ENCODE results near the gene UCN. TPM values are rescaled to one million over a fixed set of nuclear protein-coding genes. Genes with fewer than 3 reads are reported as not detected.
A peak's percentile ranks its signal among the peaks of the same experiment; 100 is the strongest.

The UCN gene
- total RNA-seq, 1 donor from 2014 or later, result 2.1 TPM

DNA sequence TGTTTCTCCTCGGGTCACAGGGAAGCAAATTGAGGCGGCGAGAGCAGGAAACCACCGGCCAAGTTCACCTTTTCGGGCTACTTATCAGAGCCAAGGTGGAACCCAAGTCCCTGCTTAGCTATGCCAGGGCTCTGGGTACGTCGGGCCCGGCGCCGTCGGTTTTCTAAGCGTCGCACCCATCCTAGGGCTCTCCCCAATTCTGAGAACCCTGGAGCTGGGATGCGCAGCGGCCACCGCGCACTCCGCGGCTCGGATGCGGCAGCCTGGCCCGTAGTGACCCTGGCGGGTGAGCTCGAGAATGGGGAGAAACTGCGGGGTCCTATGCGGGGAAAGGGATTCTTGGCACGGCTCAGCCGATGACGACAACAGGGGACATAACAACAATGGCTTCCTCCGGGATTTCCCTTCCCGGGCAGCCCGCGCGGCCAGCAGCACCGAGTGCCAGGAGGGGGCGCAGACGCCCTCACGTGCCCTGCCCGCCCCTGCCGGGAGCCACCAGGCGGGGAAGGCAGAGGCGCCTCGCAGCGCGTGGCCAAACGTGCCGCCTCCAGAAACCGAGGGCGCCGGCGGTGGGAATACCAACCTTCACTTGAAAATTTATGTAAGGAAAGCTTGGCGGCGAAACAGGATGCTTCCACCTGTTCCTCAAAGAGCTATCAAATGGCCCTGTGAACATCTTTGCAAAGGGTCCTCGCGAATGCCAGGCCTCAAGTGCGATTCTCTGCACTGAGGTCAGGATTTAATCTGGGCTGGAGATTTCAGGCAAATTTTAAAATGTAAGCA lies 43.3 kb downstream of the UCN start:
- intact Hi-C loops (cut with DNase I), result no loop called here

DNA sequence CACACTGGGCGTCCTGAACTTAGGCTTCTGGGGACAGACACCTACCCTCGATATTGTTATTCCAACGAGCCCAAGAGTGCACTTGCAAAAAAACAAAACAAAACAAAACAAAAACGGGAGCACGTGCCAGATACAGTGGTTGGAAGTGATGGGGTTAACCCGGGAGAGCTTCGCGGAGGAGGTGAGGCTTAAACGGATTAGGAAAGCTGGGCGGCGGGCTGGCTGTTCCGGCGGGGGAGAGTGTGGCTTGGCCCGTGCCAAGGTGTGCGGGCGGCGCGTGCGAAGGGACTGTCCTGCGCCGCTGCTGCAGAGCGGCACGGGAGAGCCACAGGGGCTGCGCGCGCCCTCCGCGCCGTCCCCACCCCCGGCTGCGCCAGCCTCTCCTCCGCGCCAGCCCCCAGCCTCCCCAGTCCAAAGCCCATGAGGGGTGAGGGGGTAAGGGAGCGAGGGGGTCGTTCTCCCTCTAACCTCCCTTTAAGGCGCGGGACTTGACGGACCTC lies 43.9 kb downstream of the UCN start:
- DNase-seq (ENCODE audit: low spot score), result no peak
- intact Hi-C loops (cut with DNase I), result no loop called here

More for the DNA sequence above, 43.3 kb downstream of the UCN start:
- peak; percentile 84 for DNase-seq (ENCODE audit: low spot score)

DNA sequence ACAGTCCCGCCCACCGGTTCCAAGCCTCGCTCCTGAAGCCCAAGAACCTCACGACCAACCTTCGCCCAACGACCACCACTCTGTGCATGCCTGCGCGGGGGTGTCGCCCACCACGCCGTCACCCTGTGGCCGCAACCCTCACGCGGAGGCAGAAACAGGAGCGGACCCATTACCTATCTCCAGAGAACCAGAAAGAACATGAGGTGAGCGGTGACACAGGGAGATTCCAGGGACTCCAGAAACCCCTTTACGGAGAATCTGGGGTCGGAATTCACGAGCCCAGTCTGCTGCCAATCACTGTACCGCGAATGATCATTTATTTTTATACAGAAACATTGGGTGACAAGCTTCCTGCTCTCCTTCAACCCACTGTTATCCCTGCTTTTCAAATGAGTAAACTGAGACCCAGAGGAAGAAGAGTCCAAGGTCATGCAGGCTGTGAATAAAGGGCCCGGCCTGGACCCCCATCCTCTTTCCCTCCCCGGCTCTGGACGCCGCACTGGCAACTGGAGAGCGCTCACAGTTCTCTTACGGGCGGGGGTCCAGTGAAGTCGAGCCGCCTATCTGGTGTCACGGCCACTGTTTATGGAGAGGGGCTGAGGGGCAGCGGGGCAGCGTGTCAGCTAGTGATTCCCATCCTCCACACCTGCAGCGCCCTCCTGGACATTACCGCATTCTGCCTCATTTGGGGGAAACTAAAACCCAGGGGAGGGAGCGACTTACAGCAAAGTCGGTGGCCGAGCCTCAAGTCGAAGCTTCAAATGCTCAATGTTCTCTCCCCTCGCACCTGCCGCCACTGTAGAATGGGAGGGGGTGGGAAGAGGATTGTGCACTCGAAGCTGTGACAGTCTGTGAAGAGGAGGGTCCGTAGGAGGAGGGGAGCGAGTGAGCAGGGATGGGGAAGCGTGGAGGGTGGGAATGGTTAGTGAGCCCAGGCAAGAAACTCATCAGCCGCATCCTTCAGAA lies 44.7 kb downstream of the UCN start:
- DNase-seq (ENCODE audit: low spot score), result peak; percentile 53
- intact Hi-C loops (cut with DNase I), result no loop called here

DNA sequence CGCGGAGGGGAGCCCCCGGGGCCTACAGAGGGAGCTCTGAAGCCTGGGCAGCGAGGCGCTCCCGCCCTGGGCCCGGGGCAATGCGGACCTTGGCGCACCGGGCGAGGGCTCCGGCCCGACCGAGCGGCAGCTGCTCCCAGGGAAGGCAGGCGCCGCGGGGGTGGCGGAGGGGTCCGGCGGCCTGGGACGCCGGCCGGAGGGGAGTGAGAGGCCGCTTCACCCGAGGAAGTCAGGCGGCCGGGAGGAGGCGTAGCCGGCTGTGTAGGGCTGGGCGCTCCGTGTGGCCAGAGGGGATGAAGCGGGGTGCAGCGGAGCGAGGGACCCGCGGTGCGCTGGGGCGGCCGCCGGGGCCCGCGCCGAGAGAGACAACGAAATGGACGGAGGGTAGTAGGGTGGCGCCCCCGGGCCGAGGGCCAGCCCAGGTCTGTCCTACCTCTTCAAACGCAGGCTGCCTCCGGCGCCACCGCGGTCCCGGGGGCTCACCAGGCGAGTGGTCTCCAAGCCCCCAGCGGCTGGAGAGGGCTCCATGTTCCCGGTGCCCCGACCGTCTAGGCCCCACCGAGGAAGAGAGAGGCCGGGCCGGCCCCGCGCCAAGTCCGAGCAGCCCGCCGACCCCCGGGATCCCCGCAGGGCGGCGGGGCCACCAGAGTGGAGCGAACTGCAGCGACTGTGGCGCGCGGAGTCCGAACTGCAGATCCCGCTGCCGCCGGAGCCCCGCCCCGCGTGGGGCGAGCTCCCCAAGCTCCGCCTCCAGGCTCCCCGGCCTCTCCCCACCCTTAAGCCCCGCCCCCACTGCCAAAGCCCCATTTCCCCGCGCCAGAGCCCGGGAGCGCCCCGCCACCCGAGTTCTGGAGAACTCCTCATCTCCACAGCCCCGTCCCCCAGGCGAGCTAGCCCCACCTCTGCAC lies 45.6 kb downstream of the UCN start, which contains the start of gene SLC30A3:
TSS of gene SLC30A3 (minus strand) at position 669 of the 908 bp plus-strand sequence. CDS start at position 528, 141 bp downstream.
- intact Hi-C loops (cut with DNase I), result no loop called here
- no peak for DNase-seq (ENCODE audit: low spot score)

DNA sequence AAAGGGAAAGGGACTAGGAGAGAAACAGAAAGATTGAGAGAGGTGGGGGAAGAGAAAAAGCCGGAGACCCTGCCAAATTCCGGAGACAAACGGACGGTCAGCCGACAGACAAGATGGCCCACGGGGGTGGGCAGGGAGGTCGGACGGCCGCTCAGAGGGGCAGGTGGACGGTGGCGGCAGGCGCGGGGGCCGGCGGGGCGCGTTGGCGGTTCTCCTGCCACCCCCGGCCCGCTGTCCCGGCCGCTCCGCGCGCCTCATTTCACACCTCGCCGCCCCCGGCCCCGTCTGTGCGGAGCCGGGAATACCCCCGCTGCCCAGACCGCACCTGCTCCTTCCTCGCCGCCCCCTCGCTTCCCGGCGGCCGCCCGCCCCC lies 46.3 kb downstream of the UCN start:
- intact Hi-C loops (cut with DNase I), result no loop called here
- DNase-seq (ENCODE audit: low spot score), result no peak

DNA sequence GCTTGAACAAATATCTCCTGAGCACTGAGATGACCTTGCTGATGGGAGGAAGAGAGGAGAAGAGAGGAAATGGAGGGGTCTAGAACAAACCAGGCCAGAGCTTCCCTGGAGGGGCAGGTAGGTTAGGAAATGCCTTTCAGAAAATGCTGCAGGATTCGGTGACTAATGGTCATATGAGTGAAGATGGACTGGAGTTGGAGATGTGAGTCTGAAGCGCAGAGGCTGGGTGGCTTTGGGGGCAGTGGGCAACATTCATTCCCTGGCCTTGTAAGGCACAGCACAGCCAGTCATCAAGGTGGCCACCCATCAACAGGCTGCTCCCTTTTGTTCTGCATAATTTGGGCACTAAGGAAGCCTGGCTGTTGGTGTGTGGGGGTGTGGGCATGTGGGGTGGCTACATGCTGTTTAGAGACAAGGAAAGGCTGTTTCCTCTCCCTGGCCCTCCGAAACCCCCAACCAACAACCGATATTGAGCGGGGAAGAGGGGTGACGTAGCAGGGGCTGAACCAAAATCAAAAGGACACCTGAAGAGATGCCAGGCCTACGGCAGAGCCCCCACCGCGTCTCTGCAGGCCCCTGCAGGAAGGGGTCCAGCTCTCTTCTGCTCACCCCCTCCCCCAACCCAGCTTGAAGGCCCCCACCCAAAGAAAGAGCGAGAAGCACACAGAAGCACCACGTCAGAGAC lies 46.9 kb downstream of the UCN start:
- DNase-seq (ENCODE audit: low spot score), result no peak
- intact Hi-C loops (cut with DNase I), result no loop called here

DNA sequence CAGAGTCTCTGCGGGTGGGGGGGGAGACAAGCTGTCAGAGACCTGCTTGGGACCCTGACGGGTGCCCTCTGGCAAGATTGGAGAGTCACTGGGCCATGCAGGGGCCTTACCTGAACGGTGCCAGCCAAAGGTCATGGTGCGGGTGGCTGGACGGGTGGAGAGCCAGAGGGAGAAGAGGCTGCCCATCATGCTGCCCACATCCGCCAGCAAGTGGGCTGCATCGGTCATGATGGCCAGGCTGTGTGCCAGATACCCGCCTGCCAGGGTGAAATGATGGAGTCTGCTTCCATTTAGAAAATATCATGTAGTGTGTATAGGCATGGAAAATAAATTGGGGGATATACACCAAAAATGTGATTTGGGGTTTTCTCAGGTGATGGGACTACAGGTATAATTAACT lies 50.2 kb downstream of the UCN start:
- DNase-seq (ENCODE audit: low spot score), result no peak
- intact Hi-C loops (cut with DNase I), result no loop called here

Other genes with a start within 250 kb of the UCN start
- 339 TPM for gene OST4, start 236.8 kb downstream of the UCN start, total RNA-seq
- 21.0 TPM for gene EMILIN1, start 229.8 kb downstream of the UCN start, total RNA-seq
- 1.1 TPM for gene KHK, start 221.7 kb downstream of the UCN start, total RNA-seq
- 0.48 TPM for gene CGREF1, start 189.3 kb downstream of the UCN start, total RNA-seq
- gene ABHD1, start 184.6 kb downstream of the UCN start, total RNA-seq, result 1.1 TPM
- gene PREB, start 173.8 kb downstream of the UCN start, total RNA-seq, result 40.4 TPM
- not detected for gene PRR30, start 169.0 kb downstream of the UCN start, total RNA-seq
- gene TCF23, start 159.4 kb downstream of the UCN start, total RNA-seq, result not detected
- gene ATRAID, start 96.4 kb downstream of the UCN start, total RNA-seq, result 131 TPM
- gene SLC5A6, start 96.2 kb downstream of the UCN start, total RNA-seq, result 11.4 TPM
- 11.0 TPM for gene CAD, start 91.1 kb downstream of the UCN start, total RNA-seq
- 10.2 TPM for gene SLC30A3, start 45.4 kb downstream of the UCN start, total RNA-seq
- gene DNAJC5G, start 33.0 kb downstream of the UCN start, total RNA-seq, result 1.6 TPM
- gene TRIM54, start 26.0 kb downstream of the UCN start, total RNA-seq, result 218 TPM
- gene MPV17, start 14.7 kb upstream of the UCN start, total RNA-seq, result 69.3 TPM
- gene GTF3C2, start 48.3 kb upstream of the UCN start, total RNA-seq, result 23.9 TPM
- gene EIF2B4, start 61.9 kb upstream of the UCN start, total RNA-seq, result 34.9 TPM
- 80.3 TPM for gene SNX17, start 62.2 kb upstream of the UCN start, total RNA-seq
- 10.6 TPM for gene ZNF513, start 72.3 kb upstream of the UCN start, total RNA-seq
- 32.0 TPM for gene PPM1G, start 101.1 kb upstream of the UCN start, total RNA-seq
- 64.6 TPM for gene NRBP1, start 120.2 kb upstream of the UCN start, total RNA-seq
- gene KRTCAP3, start 133.9 kb upstream of the UCN start, total RNA-seq, result not detected
- 18.7 TPM for gene IFT172, start 181.3 kb upstream of the UCN start, total RNA-seq
- 3.0 TPM for gene FNDC4, start 186.8 kb upstream of the UCN start, total RNA-seq
- gene GCKR, start 188.4 kb upstream of the UCN start, total RNA-seq, result not detected